Uterus (tissue), 4 donors: ENCODE data around the gene ING3. TPM values are rescaled to one million over a fixed set of nuclear protein-coding genes. Genes with fewer than 3 reads are reported as not detected.
A peak's percentile ranks its signal among the peaks of the same experiment; 100 is the strongest.

Experiments used
- DNase-seq, 2 donors: peaks; one replicate each; pipeline ENCODE4 v3.0.0-alpha.2; 2019 to 2020
- H3K27ac ChIP-seq, 2 donors: fragments of 200-600 bp; sonication (generic); 1 replicate in 1 of 2; 2 replicates in 1 of 2; pipeline ENCODE4 v1.5.1; 2016 to 2018
- H3K27me3 ChIP-seq, 2 donors: fragments of 200-600 bp; sonication (generic); one replicate each; pipeline ENCODE4 v1.5.1; 2018 to 2019; ENCODE audit warnings: control low read depth in 1 of 2
- H3K36me3 ChIP-seq, 2 donors: fragments of 200-600 bp; sonication (generic); one replicate each; pipeline ENCODE4 v1.5.1; 2019; ENCODE audit warnings: control low read depth in 1 of 2
- H3K4me1 ChIP-seq, 2 donors: fragments of 200-600 bp; sonication (generic); one replicate each; pipeline ENCODE4 v1.5.1; 2018 to 2019; ENCODE audit warnings: control low read depth in 1 of 2
- H3K4me3 ChIP-seq, 2 donors: fragments of 200-600 bp; sonication (generic); 1 replicate in 1 of 2; 2 replicates in 1 of 2; pipeline ENCODE4 v1.5.1; 2018 to 2019; ENCODE audit warnings: mild to moderate bottlenecking in 1 of 2
- H3K9me3 ChIP-seq, 2 donors: fragments of 200-600 bp; sonication (generic); one replicate each; pipeline ENCODE4 v1.5.1; 2019; ENCODE audit warnings: control low read depth in 1 of 2
- CTCF ChIP-seq, 4 experiments: fragments of 200-600 bp in 2 of 4; fragments of 450-650 bp in 2 of 4; sonication (generic) in 2 of 4; IDR thresholded peaks; one replicate each; pipeline ENCODE4 v1.5.1; 2016 to 2019; ENCODE audit warnings: antibody characterized with exemption in 4 of 4, mild to moderate bottlenecking in 2 of 4, moderate library complexity in 1 of 4
- POLR2A ChIP-seq, 2 donors: fragments of 450-650 bp; IDR thresholded peaks; one replicate each; pipeline ENCODE4 v1.6.1; 2016; ENCODE audit warnings: antibody characterized with exemption in 2 of 2, mild to moderate bottlenecking in 1 of 2, moderate library complexity in 1 of 2
- intact Hi-C: fragments of 100-400 bp; cut with DNase I; formaldehyde crosslinking; loops from one replicate; pipeline ENCODE4 v1.15.1; 2023; ENCODE audit warnings: low total_unique reads
- small RNA-seq: library from RNA; depleted of rRNA; stranded (forward); fragments of <200 nt; gene quantifications from one replicate; pipeline ENCODE3, GENCODE V24; 2016
- total RNA-seq, 4 donors: library from RNA; depleted of rRNA in 3 of 4; stranded (reverse); fragments of >200 nt in 3 of 4; gene quantifications; one replicate each; pipeline versions ENCODE4 v1.1.0 to v1.2.4, GENCODE V29; 2014 to 2023
- donor health status: DM: yes; HTN: yes; CAD: no.

The ING3 gene
- total RNA-seq, 4 donors from 2014 or later: 16.4 to 37.7 (median 21.3) TPM

- no peak overlapping the region for H3K4me3 ChIP-seq
- no peak for TF ChIP-seq CTCF (IDR thresholded peaks at IDR 0.05)
- no peak for TF ChIP-seq POLR2A (IDR thresholded peaks at IDR 0.05)
- peak overlapping the region; percentile 60 to 70 for H3K27ac ChIP-seq
- no peak for DNase-seq
- peaks cover 0 to 14% of the 10 kb centered on the region in 2 donors for H3K4me1 ChIP-seq
- intact Hi-C loops: no loop called here
- no peaks in the 10 kb centered on the region for H3K27me3 ChIP-seq
- H3K9me3 ChIP-seq: no peaks in the 10 kb centered on the region
- no peaks in the 10 kb centered on the region for H3K36me3 ChIP-seq
These were observed 74.0 kb downstream of the ING3 start for GRCh38 chr7:121024611-121025010.

GRCh38 chr7:121026159-121026558 lies 75.6 kb downstream of the ING3 start:
- intact Hi-C loops: no loop called here
- no peaks in the 10 kb centered on the region for H3K36me3 ChIP-seq
- H3K9me3 ChIP-seq: no peaks in the 10 kb centered on the region
- H3K27ac ChIP-seq: peak overlapping the region; percentile 43 to 70
- no peak for DNase-seq
- no peak overlapping the region for H3K4me3 ChIP-seq
- no peaks in the 10 kb centered on the region for H3K27me3 ChIP-seq
- peaks cover 0 to 8% of the 10 kb centered on the region in 2 donors for H3K4me1 ChIP-seq
- TF ChIP-seq CTCF (IDR thresholded peaks at IDR 0.05): no peak
- TF ChIP-seq POLR2A (IDR thresholded peaks at IDR 0.05): no peak

GRCh38 chr7:121026577-121027111 lies 76.1 kb downstream of the ING3 start:
- no peaks in the 10 kb centered on the region for H3K9me3 ChIP-seq
- no peaks in the 10 kb centered on the region for H3K27me3 ChIP-seq
- intact Hi-C loops: no loop called here
- no peaks in the 10 kb centered on the region for H3K36me3 ChIP-seq
- H3K4me3 ChIP-seq: no peak overlapping the region
- peak overlapping the region; percentile 43 to 70 for H3K27ac ChIP-seq
- peaks cover 0 to 8% of the 10 kb centered on the region in 2 donors for H3K4me1 ChIP-seq
- no peak for DNase-seq
- no peak for TF ChIP-seq POLR2A (IDR thresholded peaks at IDR 0.05)
- no peak for TF ChIP-seq CTCF (IDR thresholded peaks at IDR 0.05)

Small RNAs within 50 kb of the gene (small RNA-seq; reads per million reads assigned to genes)
- gene RNA5SP240: not detected

Other genes with a start within 250 kb of the ING3 start
- gene TSPAN12, start 92.6 kb upstream of the ING3 start, total RNA-seq: 10 to 100 TPM in 2 of 4 donors, 1 to 10 TPM in 2; 3.1 to 18.8 (median 11.8) TPM
- 100 to 1,000 TPM in 1 of 4 donors, 10 to 100 TPM in 3; 47.4 to 194 (median 59.2) TPM for gene CPED1, start 37.9 kb downstream of the ING3 start, total RNA-seq